Activated naive CD4-positive, alpha-beta T cell (primary cell): ENCODE results near the gene MYOG.

Experiments
- DNase-seq, 4 experiments: peaks; one replicate each; lab custom pipeline; 2025; lab: John Stamatoyannopoulos, UW

The MYOG gene

DNA sequence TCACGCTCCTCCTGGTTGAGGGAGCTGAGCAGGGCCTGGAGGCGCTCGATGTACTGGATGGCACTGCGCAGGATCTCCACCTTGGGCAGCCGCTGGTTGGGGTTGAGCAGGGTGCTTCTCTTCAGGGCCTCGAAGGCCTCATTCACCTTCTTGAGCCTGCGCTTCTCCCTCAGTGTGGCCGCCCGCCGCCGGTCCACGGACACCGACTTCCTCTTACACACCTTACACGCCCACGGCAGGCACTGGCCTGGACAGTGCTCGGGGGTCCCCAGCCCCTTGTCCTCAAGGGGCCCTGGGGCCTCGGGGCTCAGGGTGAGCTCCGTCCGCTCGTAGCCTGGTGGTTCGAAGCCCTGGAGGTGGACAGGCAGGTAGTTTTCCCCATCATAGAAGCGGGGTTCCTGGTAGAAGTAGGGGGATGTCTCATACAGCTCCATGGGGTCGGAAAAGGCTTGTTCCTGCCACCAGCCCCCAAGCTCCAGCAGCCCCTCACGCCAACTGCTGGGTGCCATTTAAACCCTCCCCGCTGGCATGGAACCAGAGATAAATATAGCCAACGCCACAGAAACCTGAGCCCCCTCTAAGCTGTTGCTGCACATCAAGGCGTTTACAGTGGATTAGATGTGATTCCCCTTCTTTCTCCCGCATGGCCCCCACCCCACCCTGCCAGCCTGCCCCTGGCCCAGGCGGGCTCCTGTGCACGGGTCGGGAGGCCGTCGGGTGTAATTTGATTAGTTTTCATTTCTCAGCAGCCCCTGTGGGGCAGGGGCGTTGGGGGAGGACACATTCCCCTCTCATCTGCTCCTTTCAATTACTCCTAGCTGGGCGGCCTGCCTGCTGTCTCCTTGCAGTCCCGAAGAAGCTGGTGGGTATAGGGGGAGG, at the start of gene MYOG:
Gene MYOG (minus strand): TSS at position 485 of the 879 bp plus-strand sequence. CDS start 51 bp downstream, at position 434.
- no peak for DNase-seq

- no peak for DNase-seq
These were observed 48.3 kb upstream of the MYOG start for GRCh38 chr1:203133970-203134725.

DNA sequence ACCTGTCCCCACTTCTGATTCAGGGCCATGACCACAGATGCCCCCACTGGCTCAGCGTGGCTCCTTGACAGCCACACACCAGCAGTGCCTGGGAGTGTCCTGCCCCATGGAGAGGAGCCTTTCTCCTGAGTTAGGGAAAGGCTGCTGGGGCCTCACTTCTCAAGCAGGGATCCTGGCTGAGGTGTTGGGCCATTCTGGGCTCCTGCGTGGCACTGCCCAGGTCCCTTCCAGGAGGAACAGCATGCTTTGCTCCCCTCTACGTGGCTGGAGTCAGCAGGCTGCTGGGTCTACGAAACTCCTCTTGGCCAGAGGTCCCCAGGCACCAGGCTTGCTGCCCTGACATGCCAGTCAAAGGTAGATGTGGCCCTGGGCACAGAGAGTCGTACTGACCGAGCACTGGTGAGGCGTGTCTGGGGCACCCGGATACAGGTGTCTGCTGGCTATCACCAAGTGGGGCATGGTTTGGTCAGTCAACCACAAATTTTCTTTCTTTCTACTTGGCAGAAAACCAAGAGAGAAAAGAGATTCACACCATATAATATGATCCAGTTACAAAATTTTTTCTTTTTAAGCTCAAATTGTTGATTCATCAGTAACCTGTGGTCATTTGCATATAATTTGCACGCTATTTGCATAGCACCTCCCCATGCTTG, 45.9 kb upstream of the MYOG start:
- no peak for DNase-seq

DNA sequence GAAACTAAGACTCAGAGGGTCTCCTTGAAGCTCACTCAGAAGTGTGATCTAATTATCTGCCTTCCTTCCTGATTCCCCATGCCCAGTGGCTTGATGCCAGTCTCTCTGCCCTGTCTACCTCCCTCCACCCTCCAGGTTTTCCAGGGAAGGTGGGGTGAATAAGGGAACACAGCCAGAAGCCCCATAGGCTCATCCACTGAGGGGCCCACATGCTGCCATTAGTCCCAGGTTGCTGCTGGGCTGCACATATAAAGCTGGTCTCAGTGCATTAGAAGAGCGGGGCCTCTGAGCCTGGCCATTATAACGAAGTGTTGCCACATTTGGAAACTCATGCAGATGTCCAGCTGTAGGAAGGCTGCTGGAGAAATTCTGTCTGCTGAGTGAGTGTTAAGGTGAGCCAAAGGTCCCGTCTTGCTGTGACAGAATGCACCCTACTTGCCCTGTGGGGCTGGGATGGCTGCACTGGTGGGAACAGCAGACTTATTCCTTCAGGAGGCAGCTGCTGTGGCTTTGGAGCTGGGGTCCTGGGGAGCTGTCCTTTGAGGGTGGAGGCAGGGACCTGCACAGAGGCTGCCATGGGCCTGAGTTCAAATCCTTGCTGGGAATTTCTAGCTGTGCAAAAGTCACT, 44.7 kb upstream of the MYOG start:
- no peak for DNase-seq

GRCh38 chr1:203129501-203130231, 43.9 kb upstream of the MYOG start:
- DNase-seq, result no peak

- no peak for DNase-seq
These were observed 43.1 kb upstream of the MYOG start for GRCh38 chr1:203128716-203129500.

DNA sequence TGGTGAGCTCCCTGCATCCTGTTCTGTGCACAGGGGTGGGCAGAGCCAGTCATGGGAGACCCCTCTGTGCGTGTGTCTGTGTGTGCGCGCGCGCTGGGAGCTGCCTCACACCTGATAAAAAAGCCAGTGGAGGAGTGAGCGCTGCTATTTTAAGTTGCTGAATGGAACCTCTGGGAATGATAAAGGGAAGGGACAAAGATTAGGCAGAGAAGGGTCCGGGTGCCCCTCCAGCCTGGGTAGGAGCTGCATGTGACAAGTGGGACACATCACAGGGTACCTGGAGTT, 42.6 kb upstream of the MYOG start:
- no peak for DNase-seq

DNA sequence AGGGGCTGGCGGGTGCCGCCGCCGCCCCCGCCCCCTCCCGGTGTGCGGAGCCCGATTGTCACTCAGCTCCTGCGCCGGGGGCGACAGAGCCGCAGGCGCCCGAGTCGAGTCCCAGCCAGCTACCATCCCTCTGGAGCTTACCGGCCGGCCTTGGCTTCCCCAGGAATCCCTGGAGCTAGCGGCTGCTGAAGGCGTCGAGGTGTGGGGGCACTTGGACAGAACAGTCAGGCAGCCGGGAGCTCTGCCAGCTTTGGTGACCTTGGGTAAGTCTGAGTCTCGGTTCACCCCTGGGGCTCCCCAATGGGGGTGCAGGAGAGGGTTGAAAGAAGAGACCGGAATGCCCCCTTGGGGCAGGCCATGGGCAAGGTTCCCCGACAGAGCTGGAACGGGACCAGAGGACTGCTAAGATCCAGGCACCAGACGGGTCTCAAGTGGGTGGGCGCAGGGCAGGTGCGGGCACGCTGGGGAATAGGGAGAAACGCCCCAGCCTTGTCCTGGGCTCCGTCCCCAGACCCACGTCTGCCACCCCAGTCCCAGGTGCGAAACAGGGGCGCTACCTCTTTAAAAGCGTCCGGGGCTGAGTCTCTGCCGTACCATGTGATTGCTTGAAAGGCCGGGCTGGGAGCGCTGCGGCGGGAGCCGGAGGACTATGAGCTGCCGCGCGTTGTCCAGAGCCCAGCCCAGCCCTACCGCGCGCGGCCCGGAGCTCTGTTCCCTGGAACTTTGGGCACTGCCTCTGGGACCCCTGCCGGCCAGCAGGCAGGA, 42.0 kb upstream of the MYOG start, which contains the start of gene ADORA1:
Gene ADORA1 (plus strand): TSS at position 61 of the 765 bp plus-strand sequence. CDS start 1,116 bp downstream, outside the sequence.
- DNase-seq, result no peak

DNA sequence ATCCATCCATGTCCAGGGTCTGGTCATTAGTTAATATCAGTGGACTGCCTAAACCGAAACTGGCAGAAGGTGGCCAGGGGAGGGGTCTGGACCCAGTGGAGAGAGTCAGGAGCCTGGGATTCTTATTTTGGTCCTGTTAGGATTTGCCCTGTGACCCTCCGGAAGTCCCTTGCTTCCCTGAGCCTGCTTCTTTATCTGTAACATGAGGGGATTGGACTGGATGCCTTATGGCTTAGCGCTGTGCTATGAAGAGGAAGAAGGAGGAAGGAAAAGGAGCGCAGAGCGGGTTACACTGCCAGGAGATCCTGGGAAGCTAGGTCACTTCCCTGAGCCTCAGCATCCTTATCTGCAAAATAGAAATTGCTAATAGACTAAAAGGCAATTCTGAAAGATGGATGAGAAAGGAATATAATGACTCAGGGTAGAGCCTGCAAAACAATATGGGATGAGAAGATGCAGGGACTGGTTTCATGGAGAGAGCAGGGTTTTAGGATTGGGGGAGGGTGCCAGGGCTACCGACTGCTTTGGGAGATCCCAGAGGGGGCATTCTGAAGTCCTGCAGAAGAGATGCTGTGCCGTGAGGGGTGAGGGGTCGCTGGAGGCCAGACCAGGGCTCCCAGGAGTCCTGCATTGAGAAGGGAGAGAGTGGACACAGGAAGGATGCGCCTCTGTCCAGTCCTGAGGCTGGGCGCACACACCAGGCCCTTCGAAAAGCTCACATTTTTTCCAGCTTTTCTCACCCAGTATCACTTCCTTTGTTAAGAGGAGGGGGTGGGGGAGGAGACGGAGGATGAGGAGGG, 41.3 kb upstream of the MYOG start:
- DNase-seq, result no peak

DNA sequence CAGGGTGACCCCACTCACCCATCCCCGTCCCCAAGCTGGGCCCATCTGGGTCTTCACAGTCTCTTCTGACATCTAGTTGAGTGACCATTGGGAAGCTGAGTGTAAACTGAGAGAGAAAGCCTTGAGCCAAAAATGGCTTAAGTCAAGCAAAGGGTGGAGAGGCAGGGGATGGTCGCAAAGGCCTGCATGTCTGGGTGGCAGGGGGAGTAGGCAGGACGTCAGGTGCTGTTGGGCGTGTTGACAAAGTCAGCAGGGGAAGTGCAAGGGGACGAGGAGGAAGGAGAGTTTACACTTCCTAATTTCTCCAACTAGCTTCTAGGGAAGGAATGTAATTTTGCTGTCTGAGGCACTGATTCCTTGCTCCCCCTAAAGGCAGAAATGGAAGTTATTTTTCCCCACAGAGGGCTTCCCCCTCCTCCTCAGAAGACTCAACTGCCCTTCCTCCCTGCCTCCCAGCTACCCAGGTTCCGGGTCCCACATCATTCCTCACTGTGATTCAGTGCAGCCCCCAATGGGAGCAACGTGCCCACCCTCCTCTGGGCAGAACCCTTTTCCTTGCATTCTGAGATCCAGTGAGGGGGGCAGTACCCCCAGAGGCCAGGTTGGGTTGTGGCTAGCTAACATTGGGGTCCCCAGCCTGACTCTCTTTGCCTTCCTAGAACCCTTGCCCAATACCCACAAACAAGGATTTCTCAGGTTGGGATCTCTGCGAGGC, 40.5 kb upstream of the MYOG start:
- no peak for DNase-seq

DNA sequence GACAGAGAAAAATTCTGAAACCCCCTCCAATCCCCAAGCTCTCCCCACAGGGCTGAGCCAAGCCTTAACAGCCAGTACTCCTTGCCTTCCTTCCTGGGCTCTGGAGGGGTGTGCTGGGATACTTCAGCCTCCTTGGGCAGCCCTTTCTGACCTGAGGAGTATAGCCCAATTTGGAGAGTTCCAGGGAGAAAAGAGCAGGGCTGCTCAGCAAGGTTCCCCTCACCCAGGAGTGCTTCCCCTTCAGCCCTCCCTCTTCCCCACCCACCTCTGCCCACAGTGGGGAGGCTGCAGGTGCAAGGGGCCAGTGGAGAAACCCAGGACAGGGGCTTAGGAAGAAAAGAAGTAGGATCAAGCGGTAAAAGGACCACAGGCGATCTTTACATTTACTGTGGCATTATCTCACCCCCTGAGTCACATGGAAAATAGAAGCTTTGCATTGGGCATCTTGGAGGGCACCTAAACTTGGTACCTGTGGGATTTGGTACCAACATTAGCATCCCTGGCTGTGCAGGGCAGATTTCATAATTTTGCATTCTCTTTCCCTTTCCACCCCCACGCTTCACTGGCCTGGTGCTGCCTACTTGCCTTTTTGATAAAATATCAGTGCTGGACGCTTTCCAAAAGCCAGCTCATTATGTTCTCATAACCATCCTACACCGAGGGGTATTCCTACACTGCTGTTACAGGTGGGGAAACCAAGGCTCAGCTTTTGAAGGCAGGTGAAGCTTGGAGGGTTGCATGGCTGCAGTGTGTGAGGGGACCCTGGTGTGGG, 38.9 kb upstream of the MYOG start:
- DNase-seq, result no peak

GRCh38 chr1:203124011-203124410, 38.2 kb upstream of the MYOG start:
- DNase-seq, result no peak

- no peak for DNase-seq
These were observed 36.3 kb upstream of the MYOG start for GRCh38 chr1:203122159-203122558.

DNA sequence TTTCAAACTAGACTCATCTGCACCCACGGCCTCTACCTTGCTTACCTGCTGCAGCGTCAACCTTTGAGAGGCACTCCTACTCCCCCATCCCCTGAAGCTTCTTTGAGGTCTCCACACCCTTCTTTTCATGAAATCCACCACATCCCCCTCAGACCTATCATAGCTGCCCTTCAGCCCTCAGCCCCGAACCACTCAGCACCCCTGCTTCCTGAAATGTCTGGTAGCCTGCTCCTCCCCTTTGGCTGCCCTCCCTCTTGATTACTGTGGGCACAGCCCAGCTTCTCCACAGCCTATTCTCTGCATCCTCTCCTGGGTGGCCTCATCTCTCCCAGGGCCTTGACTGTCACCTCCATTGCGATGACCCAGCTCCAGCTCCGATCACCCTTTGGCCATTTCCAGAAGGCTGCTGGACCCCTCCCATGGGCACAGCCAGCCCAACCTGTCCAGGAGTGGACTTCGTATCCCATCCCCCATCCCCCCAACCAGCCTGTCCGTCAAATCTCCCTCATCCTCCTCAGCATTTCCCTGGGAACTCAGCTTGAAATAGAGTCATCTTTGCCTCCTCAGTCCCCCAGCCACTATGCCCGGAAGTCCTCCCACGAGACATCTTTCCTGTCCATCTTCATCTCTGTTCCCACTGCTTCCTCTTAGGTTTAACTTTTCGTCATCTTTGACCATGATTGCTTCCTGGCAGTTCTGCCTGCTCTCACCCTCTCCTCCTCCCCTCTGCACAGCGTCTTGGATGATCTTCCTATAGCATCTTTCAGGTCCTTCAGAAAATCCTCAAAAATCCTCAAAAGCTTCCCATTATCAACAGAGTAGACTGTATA, 35.6 kb upstream of the MYOG start:
- DNase-seq, result no peak

- no peak for DNase-seq
These were observed 34.7 kb upstream of the MYOG start for GRCh38 chr1:203120325-203121153.
